Measurements from ENCODE around the gene COL20A1.
A peak's percentile ranks its signal among the peaks of the same experiment; 100 is the strongest.

Gene COL20A1

GRCh38 chr20:63261060-63261794 is 31.8 kb upstream of the COL20A1 start:
- no peak for DNase-seq

- DNase-seq = no peak
Measured at GRCh38 chr20:63261795-63262528, 31.0 kb upstream of the COL20A1 start.

GRCh38 chr20:63262836-63263235 is 30.1 kb upstream of the COL20A1 start:
- no peak for DNase-seq

GRCh38 chr20:63264000-63264399 is 29.0 kb upstream of the COL20A1 start:
- DNase-seq = no peak

- DNase-seq = no peak
Measured at GRCh38 chr20:63264519-63264918, 28.5 kb upstream of the COL20A1 start.

- DNase-seq = no peak
Measured at GRCh38 chr20:63265891-63266515, 27.0 kb upstream of the COL20A1 start.

- no peak for DNase-seq
Measured at GRCh38 chr20:63267691-63268090, 25.3 kb upstream of the COL20A1 start.

GRCh38 chr20:63268256-63268655 is 24.7 kb upstream of the COL20A1 start:
- no peak for DNase-seq

GRCh38 chr20:63268671-63269439 is 24.1 kb upstream of the COL20A1 start:
- no peak for DNase-seq

GRCh38 chr20:63269724-63270123 is 23.3 kb upstream of the COL20A1 start:
- no peak for DNase-seq

- no peak for DNase-seq
Measured at GRCh38 chr20:63270606-63271325, 22.2 kb upstream of the COL20A1 start.

GRCh38 chr20:63272105-63273058 is 20.6 kb upstream of the COL20A1 start, which contains the start of gene ARFGAP1:
TSS of gene ARFGAP1 (plus strand) at chr20:63272813. CDS start at chr20:63275581, 2,768 bp downstream.
- DNase-seq = peak; percentile 94

GRCh38 chr20:63273059-63273579 is 19.9 kb upstream of the COL20A1 start:
- peak; percentile 4 for DNase-seq

GRCh38 chr20:63273635-63274380 is 19.2 kb upstream of the COL20A1 start:
- no peak for DNase-seq

GRCh38 chr20:63274381-63275228 is 18.4 kb upstream of the COL20A1 start:
- DNase-seq = no peak

GRCh38 chr20:63275825-63276224 is 17.2 kb upstream of the COL20A1 start:
- DNase-seq = no peak

GRCh38 chr20:63276956-63277355 is 16.0 kb upstream of the COL20A1 start:
- no peak for DNase-seq

- DNase-seq = no peak
Measured at GRCh38 chr20:63277466-63278272, 15.3 kb upstream of the COL20A1 start.

All from suppressor macrophage treated with lipopolysaccharide for 4 hours (primary cell).